HepG2 (cell line): ENCODE results near the gene POLE. TPM values are rescaled to one million over a fixed set of nuclear protein-coding genes. Genes with fewer than 3 reads are reported as not detected.

Source experiments
- ARID5B ChIP-seq: IDR thresholded peaks from 2 replicates; pipeline ENCODE4 v1.4.0; 2020; ENCODE audit warnings: mild to moderate bottlenecking, missing genetic modification reagents
- DRAP1 ChIP-seq: IDR thresholded peaks from 2 replicates; pipeline ENCODE4 v1.6.1; 2016; ENCODE audit warnings: missing genetic modification reagents, missing compliant biosample characterization
- GABPB1 ChIP-seq: IDR thresholded peaks from 2 replicates; pipeline ENCODE4 v1.6.1; 2016; ENCODE audit warnings: mild to moderate bottlenecking, missing genetic modification reagents, moderate library complexity, missing compliant biosample characterization
- NFE2 ChIP-seq: sonication (generic); formaldehyde crosslinking; IDR thresholded peaks from 2 replicates; pipeline ENCODE4 v1.4.0; 2020; ENCODE audit warnings: missing genetic modification reagents
- NFKB2 ChIP-seq: sonication (generic); formaldehyde crosslinking; IDR thresholded peaks from 2 replicates; pipeline ENCODE4 v1.4.0; 2020; ENCODE audit warnings: missing genetic modification reagents, borderline replicate concordance
- NFKBIZ ChIP-seq: IDR thresholded peaks from 2 replicates; pipeline ENCODE4 v1.6.1; 2018; ENCODE audit warnings: missing genetic modification reagents, missing compliant biosample characterization
- PATZ1 ChIP-seq: sonication (generic); formaldehyde crosslinking; IDR thresholded peaks from 2 replicates; pipeline ENCODE4 v1.4.0; 2020; ENCODE audit warnings: missing genetic modification reagents
- REPIN1 ChIP-seq: sonication (generic); formaldehyde crosslinking; IDR thresholded peaks from 2 replicates; pipeline ENCODE4 v1.8.0; 2022; ENCODE audit warnings: missing genetic modification reagents, low read depth, mild to moderate bottlenecking, borderline replicate concordance
- STAG1 ChIP-seq: sonication (generic); formaldehyde crosslinking; IDR thresholded peaks from 2 replicates; pipeline ENCODE4 v1.4.0; 2020; ENCODE audit warnings: missing genetic modification reagents
- TBX2 ChIP-seq: sonication (generic); formaldehyde crosslinking; IDR thresholded peaks from 2 replicates; pipeline ENCODE4 v1.5.0; 2020; ENCODE audit warnings: missing genetic modification reagents, mild to moderate bottlenecking, borderline replicate concordance
- ZHX2 ChIP-seq, 2 experiments: sonication (generic) in 1 of 2; formaldehyde crosslinking in 1 of 2; IDR thresholded peaks; 2 replicates each; pipeline versions ENCODE4 v1.6.1 to v1.9.0; 2014 to 2022; ENCODE audit warnings: antibody characterized with exemption in 1 of 2, borderline replicate concordance in 1 of 2, inconsistent platforms in 1 of 2, low read depth in 1 of 2, missing genetic modification reagents in 1 of 2
- ZMAT3 ChIP-seq: sonication (generic); formaldehyde crosslinking; conservative IDR thresholded peaks from 2 replicates; pipeline ENCODE4 v1.7.0; 2021; ENCODE audit warnings: missing genetic modification reagents
- ZMYM2 ChIP-seq: sonication (generic); formaldehyde crosslinking; IDR thresholded peaks from 2 replicates; pipeline ENCODE4 v1.8.0; 2022; ENCODE audit warnings: mild to moderate bottlenecking, missing genetic modification reagents
- ZNF496 ChIP-seq: sonication (generic); formaldehyde crosslinking; IDR thresholded peaks from 2 replicates; pipeline ENCODE4 v1.8.1; 2023; ENCODE audit warnings: mild to moderate bottlenecking, moderate library complexity, missing genetic modification reagents; ENCODE audit not compliant: insufficient replicate concordance
- polyA plus RNA-seq, 8 experiments: library from polyadenylated mRNA; depleted of rRNA in 3 of 8; stranded (reverse) in 7 of 8; unstranded in 1 of 8; fragments of >200 nt; fragmentation: Illumina TruSeq in 4 of 8; extraction: Trizol in 4 of 8; gene quantifications; 2 replicates each; pipeline versions ENCODE4 v1.2.1 to v1.2.3, GENCODE V29; 2011 to 2016; ENCODE audit warnings: low read depth in 4 of 8, missing spikeins in 1 of 8, mixed read lengths in 1 of 8; ENCODE audit not compliant: insufficient read depth in 1 of 8
- total RNA-seq, 5 experiments: library from RNA; depleted of rRNA; stranded (reverse); fragments of >200 nt; fragmentation: Illumina TruSeq; extraction: Trizol; gene quantifications; 2 replicates each; pipeline ENCODE4 v1.2.3, GENCODE V29; 2016; ENCODE audit warnings: low read depth in 1 of 5

POLE gene
- total and polyA plus RNA-seq, 2 of the 13 experiments (the other 11 are each of a cell fraction or from before 2014, with no cell fraction given): 25.3 to 52.2 TPM

- TF ChIP-seq ARID5B (peak; percentile 32; the same call in 1 of the 2 replicates), NFE2 (no peak), STAG1 (CRISPR knock-in tag) (peak; percentile 83), ZHX2 (IDR thresholded peaks at IDR 0.05; ENCODE audit: low read depth) (0 out of 2 replicates have a peak, but pooled peaks have one; percentile 32), ZHX2 (CRISPR knock-in tag; IDR thresholded peaks at IDR 0.05; ENCODE audit: borderline replicate concordance) (no peak), DRAP1 (CRISPR knock-in tag) (peak; percentile 57; the same call in 1 of the 2 replicates), ZMYM2 (CRISPR knock-in tag) (no peak), REPIN1 (0 out of 2 replicates have a peak, but pooled peaks have one; percentile 44), PATZ1 (CRISPR knock-in tag) (peak; percentile 63), GABPB1 (CRISPR knock-in tag) (peak; percentile 58; the same call in 1 of the 2 replicates), TBX2 (CRISPR knock-in tag) (peak; percentile 35; the same call in 1 of the 2 replicates), NFKBIZ (CRISPR knock-in tag) (0 out of 2 replicates have a peak, but pooled peaks have one; percentile 62), ZNF496 (CRISPR knock-in tag) (no peak), ZMAT3 (CRISPR knock-in tag) (0 out of 2 replicates have a peak, but pooled peaks have one; percentile 46), NFKB2 (peak; percentile 80; the same call in 1 of the 2 replicates)
Observed at GRCh38 chr12:132600048-132601032, 86.8 kb downstream of the POLE start (continued).
